ENCODE results near the gene CHAC1.

Gene CHAC1

GRCh38 chr15:40990789-40991188 is 37.5 kb downstream of the CHAC1 start:
- DNase-seq = no peak

- DNase-seq = no peak
Measured at GRCh38 chr15:40991355-40991754, 38.1 kb downstream of the CHAC1 start.

- DNase-seq = no peak
Measured at GRCh38 chr15:40992241-40992741, 39.0 kb downstream of the CHAC1 start.

DNA sequence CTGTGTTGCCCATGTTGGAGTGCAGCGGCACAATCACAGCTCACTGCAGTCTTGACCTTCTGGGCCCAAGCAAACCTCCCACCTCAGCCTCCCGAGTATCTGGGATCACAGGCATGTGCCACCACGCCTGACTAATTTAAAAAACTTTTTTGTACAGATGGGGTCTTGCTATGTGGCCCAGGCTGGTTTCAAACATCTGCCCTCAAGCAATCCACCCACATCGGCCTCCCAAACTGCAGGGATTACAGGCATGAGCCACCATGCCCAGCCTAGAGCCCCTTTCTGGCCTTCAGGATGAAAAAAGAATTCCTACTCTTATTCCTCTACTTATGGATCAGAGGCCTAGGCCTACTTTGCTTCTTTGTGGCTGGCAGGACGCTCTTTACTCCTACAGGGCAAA is 39.6 kb downstream of the CHAC1 start:
- no peak for DNase-seq

GRCh38 chr15:40995656-40996055 is 42.4 kb downstream of the CHAC1 start:
- no peak for DNase-seq

DNA sequence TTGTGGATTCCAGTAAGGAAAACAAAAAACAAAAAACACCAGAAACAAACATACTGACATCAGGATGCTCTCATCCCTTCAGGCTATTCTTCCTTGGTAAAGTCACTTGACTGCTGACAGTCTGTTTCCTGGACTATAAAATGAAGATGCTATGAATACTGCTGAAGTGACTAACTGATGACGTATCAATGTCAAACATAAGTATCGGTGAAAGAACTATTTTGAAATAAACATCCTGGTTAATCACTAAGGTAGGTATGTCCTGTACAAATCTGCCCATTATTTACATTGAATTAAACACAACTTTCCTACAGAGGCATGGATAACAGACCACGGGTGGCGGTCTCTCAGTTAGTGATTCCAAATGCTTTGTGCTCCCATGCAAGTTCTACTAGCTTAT is 45.9 kb downstream of the CHAC1 start:
- DNase-seq = no peak

- no peak for DNase-seq
Measured at GRCh38 chr15:41001524-41002214, 48.4 kb downstream of the CHAC1 start.

DNA sequence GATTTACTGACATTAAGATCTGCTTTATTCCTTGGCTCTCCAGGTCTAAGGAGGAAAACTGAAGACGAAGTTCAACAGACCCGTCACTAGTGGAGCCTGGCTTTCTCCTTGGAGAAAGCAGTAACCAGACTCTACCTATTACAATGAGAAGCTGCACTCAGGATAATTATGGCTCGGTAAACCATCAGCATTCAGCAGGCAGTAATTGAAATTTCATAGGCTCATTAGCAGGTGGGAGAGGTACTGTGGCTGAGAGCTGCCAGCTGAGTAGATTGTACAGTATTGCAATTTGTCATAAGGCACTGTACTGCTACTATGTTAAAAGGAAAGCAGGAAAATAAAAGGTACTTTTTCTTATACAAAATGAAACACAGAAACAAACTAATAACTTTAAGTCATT is 51.2 kb downstream of the CHAC1 start:
- no peak for DNase-seq

All from NCI-H1694 (cell line).